ENCODE data around the gene PLA2G4F.

Gene PLA2G4F

GRCh38 chr15:42157381-42157780 lies 945 bp upstream of the PLA2G4F start:
- H3K36me3 ChIP-seq (ENCODE audit: insufficient read depth, low read length), result peaks cover 11% of the 10 kb centered on the region; the same call in 1 of the 2 replicates
- H3K9ac ChIP-seq (ENCODE audit: low read depth, low read length), result no peak overlapping the region
- no peaks in the 10 kb centered on the region for H3K9me3 ChIP-seq (ENCODE audit: control insufficient read depth, insufficient read depth, low read length)
- peaks cover 9% of the 10 kb centered on the region for H3K4me1 ChIP-seq (ENCODE audit: insufficient read depth, low read length)

GRCh38 chr15:42155546-42156242 lies 742 bp downstream of the PLA2G4F start:
- Histone ChIP-seq H3K9me3 (ENCODE audit: control insufficient read depth, insufficient read depth, low read length) (no peaks in the 10 kb centered on the region), H3K9ac (ENCODE audit: low read depth, low read length) (no peak overlapping the region), H3K4me1 (ENCODE audit: insufficient read depth, low read length) (peaks cover 9% of the 10 kb centered on the region), H3K36me3 (ENCODE audit: insufficient read depth, low read length) (0 out of 2 replicates have a peak, but pooled peaks cover 7% of the 10 kb centered on the region)

- H3K4me1 ChIP-seq (ENCODE audit: insufficient read depth, low read length), result peaks cover 9% of the 10 kb centered on the region
- H3K9ac ChIP-seq (ENCODE audit: low read depth, low read length), result no peak overlapping the region
- 0 out of 2 replicates have a peak, but pooled peaks cover 1% of the 10 kb centered on the region for H3K36me3 ChIP-seq (ENCODE audit: insufficient read depth, low read length)
- H3K9me3 ChIP-seq (ENCODE audit: control insufficient read depth, insufficient read depth, low read length), result no peaks in the 10 kb centered on the region
Measured at GRCh38 chr15:42154956-42155355, 1.5 kb downstream of the PLA2G4F start.

DNA sequence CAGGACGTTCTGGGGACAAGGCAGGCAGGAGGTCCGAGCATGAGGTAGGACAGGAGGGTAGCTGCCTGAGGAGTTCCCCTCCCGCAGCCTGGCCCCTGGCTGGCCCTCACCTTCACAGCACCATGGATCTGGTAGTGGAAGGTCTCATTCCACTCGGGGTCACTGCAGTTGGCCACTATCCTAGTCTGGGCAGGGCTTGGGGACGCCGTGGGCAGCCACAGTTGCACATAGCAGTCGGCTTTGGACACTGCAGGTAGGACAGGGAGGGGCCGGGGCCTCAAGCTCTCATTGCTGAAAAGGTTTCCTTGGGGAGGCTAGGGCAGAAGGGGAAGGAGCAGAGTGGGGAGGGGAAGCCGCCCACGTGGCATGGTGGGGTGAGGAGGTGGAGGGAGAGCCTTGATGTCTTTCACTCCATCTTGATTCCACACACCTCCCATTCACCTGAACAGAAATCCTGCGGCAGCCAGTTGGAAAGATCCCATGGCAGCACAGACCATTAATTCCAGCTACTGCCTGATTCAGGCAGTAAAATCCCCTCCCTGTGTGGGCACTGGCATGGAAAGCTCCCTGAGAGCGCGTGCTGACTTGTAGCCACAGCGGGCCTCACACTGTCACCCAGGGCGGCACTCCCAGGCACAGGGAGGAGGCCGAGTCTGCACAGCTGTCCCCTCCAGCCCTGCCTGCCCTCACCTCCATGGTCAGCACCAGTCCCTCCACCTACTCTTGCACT lies 2.1 kb downstream of the PLA2G4F start:
- Histone ChIP-seq H3K4me1 (ENCODE audit: insufficient read depth, low read length) (peaks cover 9% of the 10 kb centered on the region), H3K9me3 (ENCODE audit: control insufficient read depth, insufficient read depth, low read length) (no peaks in the 10 kb centered on the region), H3K36me3 (ENCODE audit: insufficient read depth, low read length) (no peaks in the 10 kb centered on the region), H3K9ac (ENCODE audit: low read depth, low read length) (no peak overlapping the region)

GRCh38 chr15:42153874-42154211 lies 2.6 kb downstream of the PLA2G4F start:
- Histone ChIP-seq H3K9me3 (ENCODE audit: control insufficient read depth, insufficient read depth, low read length) (no peaks in the 10 kb centered on the region), H3K9ac (ENCODE audit: low read depth, low read length) (no peak overlapping the region), H3K4me1 (ENCODE audit: insufficient read depth, low read length) (peaks cover 9% of the 10 kb centered on the region), H3K36me3 (ENCODE audit: insufficient read depth, low read length) (no peaks in the 10 kb centered on the region)

DNA sequence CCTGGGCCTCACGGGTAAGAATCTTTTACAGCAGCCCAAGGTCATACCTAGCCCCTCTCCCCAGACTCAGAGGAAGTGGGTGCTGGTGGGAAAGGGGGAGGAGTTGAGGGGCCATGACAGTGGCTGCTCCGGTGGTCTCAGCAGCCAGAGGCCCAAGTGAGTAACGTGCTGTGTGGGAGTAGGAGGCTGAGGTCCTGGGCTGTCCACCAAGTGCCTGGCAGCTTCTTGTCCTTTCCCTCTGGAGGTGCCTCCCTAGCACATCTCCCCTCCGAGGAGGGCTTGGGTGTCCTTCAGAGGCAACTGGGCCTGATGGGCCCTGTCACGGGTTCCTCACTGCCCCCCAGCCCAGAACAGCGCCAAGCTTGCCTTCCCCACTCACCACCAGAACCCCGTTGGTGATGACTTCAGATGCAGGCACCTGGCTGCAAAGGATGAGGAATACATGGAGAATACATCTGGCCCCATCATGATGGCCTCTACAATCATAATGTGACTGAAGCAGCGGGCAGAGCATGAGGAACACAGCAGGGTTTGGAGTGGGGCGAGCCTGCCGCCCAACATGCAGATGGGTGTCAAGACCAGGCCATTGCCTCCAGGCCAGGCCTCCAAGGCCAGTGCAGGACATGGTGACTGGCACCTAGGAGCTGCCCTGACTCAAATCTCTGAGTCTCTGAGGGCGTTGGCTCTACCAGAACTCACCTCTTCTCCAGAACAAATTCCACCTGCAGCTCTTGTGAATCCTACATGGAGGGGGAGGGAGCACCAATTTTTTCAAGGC lies 3.3 kb downstream of the PLA2G4F start:
- H3K4me1 ChIP-seq (ENCODE audit: insufficient read depth, low read length), result peaks cover 9% of the 10 kb centered on the region
- no peak overlapping the region for H3K9ac ChIP-seq (ENCODE audit: low read depth, low read length)
- H3K9me3 ChIP-seq (ENCODE audit: control insufficient read depth, insufficient read depth, low read length), result no peaks in the 10 kb centered on the region

GRCh38 chr15:42152196-42152920 lies 4.1 kb downstream of the PLA2G4F start:
- H3K36me3 ChIP-seq (ENCODE audit: insufficient read depth, low read length), result no peaks in the 10 kb centered on the region
- H3K9ac ChIP-seq (ENCODE audit: low read depth, low read length), result no peak overlapping the region
- H3K9me3 ChIP-seq (ENCODE audit: control insufficient read depth, insufficient read depth, low read length), result no peaks in the 10 kb centered on the region
- peaks cover 9% of the 10 kb centered on the region for H3K4me1 ChIP-seq (ENCODE audit: insufficient read depth, low read length)

More for the DNA sequence above, 3.3 kb downstream of the PLA2G4F start:
- no peaks in the 10 kb centered on the region for H3K36me3 ChIP-seq (ENCODE audit: insufficient read depth, low read length)

DNA sequence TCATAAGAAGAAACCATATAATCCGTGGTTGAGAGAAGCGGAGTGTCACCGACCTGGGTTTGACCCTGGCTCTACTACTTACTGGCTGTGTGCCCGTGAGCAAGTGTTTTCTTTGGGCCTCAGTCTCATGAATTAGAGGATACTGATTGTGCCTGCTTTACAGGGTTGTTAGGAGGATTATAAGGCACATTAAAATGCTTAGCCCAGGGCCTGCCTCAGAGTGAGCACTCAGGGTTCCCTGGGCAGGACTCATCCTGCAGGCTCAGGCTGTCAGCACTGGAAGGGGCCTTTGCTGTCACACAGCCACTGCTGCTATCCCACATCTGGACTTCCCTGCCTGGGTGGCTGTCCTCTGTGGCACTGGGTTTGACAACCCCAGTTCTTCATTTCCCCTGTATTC lies 4.7 kb downstream of the PLA2G4F start:
- Histone ChIP-seq H3K9ac (ENCODE audit: low read depth, low read length) (no peak overlapping the region), H3K36me3 (ENCODE audit: insufficient read depth, low read length) (no peaks in the 10 kb centered on the region), H3K4me1 (ENCODE audit: insufficient read depth, low read length) (peaks cover 9% of the 10 kb centered on the region), H3K9me3 (ENCODE audit: control insufficient read depth, insufficient read depth, low read length) (no peaks in the 10 kb centered on the region)

DNA sequence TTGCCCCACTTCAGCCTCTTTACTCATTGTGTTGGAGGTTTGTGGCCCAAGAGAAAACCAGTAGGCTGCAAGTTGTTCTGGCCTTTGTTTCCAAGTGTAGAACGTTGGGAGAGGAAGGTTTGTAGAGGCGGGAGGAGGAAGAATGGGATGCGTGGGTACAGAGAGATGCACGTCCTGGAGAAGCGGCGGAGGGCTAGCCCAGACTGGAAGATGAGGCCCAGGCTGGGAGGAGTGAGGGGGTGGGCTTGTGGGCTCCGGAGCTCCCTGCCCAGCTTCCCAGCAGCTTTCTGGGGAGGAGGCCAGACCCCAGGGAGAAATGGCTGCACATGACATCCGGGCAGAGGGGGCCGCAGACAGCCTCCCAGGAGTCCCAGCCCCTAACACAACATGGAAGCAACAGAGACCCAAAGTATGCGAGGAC lies 5.3 kb downstream of the PLA2G4F start:
- H3K36me3 ChIP-seq (ENCODE audit: insufficient read depth, low read length), result no peaks in the 10 kb centered on the region
- H3K9ac ChIP-seq (ENCODE audit: low read depth, low read length), result no peak overlapping the region
- H3K9me3 ChIP-seq (ENCODE audit: control insufficient read depth, insufficient read depth, low read length), result no peaks in the 10 kb centered on the region
- H3K4me1 ChIP-seq (ENCODE audit: insufficient read depth, low read length), result peaks cover 3% of the 10 kb centered on the region

- Histone ChIP-seq H3K9me3 (ENCODE audit: control insufficient read depth, insufficient read depth, low read length) (no peaks in the 10 kb centered on the region), H3K36me3 (ENCODE audit: insufficient read depth, low read length) (no peaks in the 10 kb centered on the region), H3K4me1 (ENCODE audit: insufficient read depth, low read length) (no peaks in the 10 kb centered on the region; the same call in 1 of the 2 replicates), H3K9ac (ENCODE audit: low read depth, low read length) (no peak overlapping the region)
Measured at GRCh38 chr15:42150219-42150970, 6.0 kb downstream of the PLA2G4F start.

DNA sequence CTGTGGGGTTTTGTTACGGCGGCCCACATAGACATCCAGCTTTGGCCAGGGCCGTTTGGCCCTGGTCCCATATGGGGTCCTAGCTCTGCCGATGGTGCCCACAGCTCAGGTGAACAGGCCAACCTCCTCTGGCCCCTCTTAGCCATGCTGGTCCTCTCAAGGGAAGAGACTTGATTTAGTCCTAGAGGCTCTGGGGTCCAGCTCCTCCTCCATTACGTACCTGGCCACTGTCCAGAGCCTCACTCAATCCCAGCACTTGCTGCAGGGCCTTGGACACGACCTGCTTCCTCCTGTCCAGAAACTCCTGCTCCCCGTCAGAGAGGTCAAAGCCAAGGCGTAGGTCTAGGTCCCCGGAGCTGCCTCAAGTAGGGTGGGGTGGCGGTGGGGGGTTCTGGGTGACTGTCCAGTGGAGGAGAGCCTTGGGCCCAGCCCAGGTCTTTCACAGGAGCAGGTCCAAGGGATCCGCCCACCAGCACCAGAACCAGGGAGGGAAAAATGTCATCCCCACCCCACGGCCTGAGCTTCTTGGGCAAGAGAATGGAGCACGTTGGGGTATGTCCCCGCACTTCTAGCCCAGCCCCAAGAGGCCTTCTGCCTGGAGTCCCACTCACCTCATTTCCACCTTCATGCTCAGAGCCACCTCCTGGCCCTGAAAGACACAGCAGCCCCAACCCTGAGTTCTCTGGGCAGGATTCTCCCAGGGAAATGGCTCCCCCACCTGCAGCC lies 6.8 kb downstream of the PLA2G4F start:
- Histone ChIP-seq H3K36me3 (ENCODE audit: insufficient read depth, low read length) (no peaks in the 10 kb centered on the region), H3K4me1 (ENCODE audit: insufficient read depth, low read length) (no peaks in the 10 kb centered on the region; the same call in 1 of the 2 replicates), H3K9me3 (ENCODE audit: control insufficient read depth, insufficient read depth, low read length) (no peaks in the 10 kb centered on the region), H3K9ac (ENCODE audit: low read depth, low read length) (no peak overlapping the region)

- Histone ChIP-seq H3K9ac (ENCODE audit: low read depth, low read length) (no peak overlapping the region), H3K36me3 (ENCODE audit: insufficient read depth, low read length) (no peaks in the 10 kb centered on the region), H3K9me3 (ENCODE audit: control insufficient read depth, insufficient read depth, low read length) (no peaks in the 10 kb centered on the region), H3K4me1 (ENCODE audit: insufficient read depth, low read length) (no peaks in the 10 kb centered on the region; the same call in 1 of the 2 replicates)
Measured at GRCh38 chr15:42148808-42149492, 7.5 kb downstream of the PLA2G4F start.

- H3K9ac ChIP-seq (ENCODE audit: low read depth, low read length), result no peak overlapping the region
- no peaks in the 10 kb centered on the region for H3K36me3 ChIP-seq (ENCODE audit: insufficient read depth, low read length)
- no peaks in the 10 kb centered on the region for H3K9me3 ChIP-seq (ENCODE audit: control insufficient read depth, insufficient read depth, low read length)
- no peaks in the 10 kb centered on the region; the same call in 1 of the 2 replicates for H3K4me1 ChIP-seq (ENCODE audit: insufficient read depth, low read length)
Measured at GRCh38 chr15:42147431-42147735, 9.1 kb downstream of the PLA2G4F start.

Measured in ES-I3 (cell line).